K562 (cell line): Measurements from ENCODE around the gene RUNX3. TPM values are rescaled to one million over a fixed set of nuclear protein-coding genes. Genes with fewer than 3 reads are reported as not detected.
A peak's percentile ranks its signal among the peaks of the same experiment; 100 is the strongest.

ENCODE experiments used
- CTCF ChIP-seq, 3 experiments: IDR thresholded peaks in 2 of 3; conservative IDR thresholded peaks in 1 of 3; 2 replicates each; pipeline ENCODE4 v1.5.1; 2011 to 2012; ENCODE audit warnings: low read length in 3 of 3, mild to moderate bottlenecking in 3 of 3, control low read depth in 2 of 3, improper control_type of control experiment in 1 of 3, inconsistent platforms in 1 of 3, low read depth in 1 of 3, mixed read lengths in 1 of 3, moderate library complexity in 1 of 3; ENCODE audit not compliant: insufficient read depth in 2 of 3
- MAFF ChIP-seq: IDR thresholded peaks from 2 replicates; pipeline ENCODE4 v1.6.1; 2012; ENCODE audit warnings: low read length, improper control_type of control experiment
- MCM2 ChIP-seq: fragments of 450-650 bp; IDR thresholded peaks from 2 replicates; pipeline ENCODE4 v1.6.1; 2017; ENCODE audit warnings: low read depth, mild to moderate bottlenecking
- MEIS2 ChIP-seq: fragments of 450-650 bp; IDR thresholded peaks from 2 replicates; pipeline ENCODE4 v1.6.1; 2014; ENCODE audit warnings: mild to moderate bottlenecking; ENCODE audit not compliant: partially characterized antibody
- NCOA2 ChIP-seq, 2 experiments: fragments of 450-650 bp; IDR thresholded peaks; 2 replicates each; pipeline ENCODE4 v1.6.1; 2018; ENCODE audit warnings: mild to moderate bottlenecking in 2 of 2, moderate library complexity in 1 of 2; ENCODE audit not compliant: partially characterized antibody in 2 of 2
- NRF1 ChIP-seq, 2 experiments: fragments of 450-650 bp; IDR thresholded peaks in 1 of 2; conservative IDR thresholded peaks in 1 of 2; 2 replicates each; pipeline ENCODE4 v1.6.1; 2014; ENCODE audit warnings: mild to moderate bottlenecking in 2 of 2
- PHF21A ChIP-seq: fragments of 450-650 bp; IDR thresholded peaks from 2 replicates; pipeline ENCODE4 v1.6.1; 2017; ENCODE audit warnings: low read depth, borderline replicate concordance
- SMAD2 ChIP-seq: fragments of 150-350 bp; IDR thresholded peaks from 2 replicates; pipeline ENCODE4 v1.6.1; 2014; ENCODE audit warnings: low read depth, mild to moderate bottlenecking, low read length
- SMARCA4 ChIP-seq: fragments of 450-650 bp; IDR thresholded peaks from 2 replicates; pipeline ENCODE4 v1.6.1; 2016
- TCF3 ChIP-seq: sonication (generic); formaldehyde crosslinking; IDR thresholded peaks from 2 replicates; pipeline ENCODE4 v1.4.0; 2020; ENCODE audit warnings: mild to moderate bottlenecking, missing genetic modification reagents
- ZBTB40 ChIP-seq, 2 experiments: fragments of 450-650 bp in 1 of 2; sonication (generic) in 1 of 2; formaldehyde crosslinking in 1 of 2; IDR thresholded peaks; 2 replicates each; pipeline versions ENCODE4 v1.7.1 to v1.9.0; 2016 to 2022; ENCODE audit warnings: inconsistent platforms in 1 of 2, mild to moderate bottlenecking in 1 of 2, missing genetic modification reagents in 1 of 2
- ZFP36 ChIP-seq: fragments of 150-350 bp; IDR thresholded peaks from 2 replicates; pipeline ENCODE4 v1.6.1; 2018; ENCODE audit warnings: low read length, low read depth; ENCODE audit not compliant: partially characterized antibody
- ZFPM2 ChIP-seq: fragments of 250-450 bp; sonication (Bioruptor Pico); IDR thresholded peaks from 2 replicates; pipeline ENCODE4 v1.5.1; 2022; ENCODE audit warnings: mild to moderate bottlenecking
- ZNF197 ChIP-seq: fragments of 200-800 bp; sonication (Bioruptor generic); IDR thresholded peaks from 2 replicates; pipeline ENCODE4 v1.6.1; 2016; ENCODE audit warnings: low read depth, missing genetic modification characterization, missing compliant biosample characterization
- ZNF253 ChIP-seq: fragments of 250-450 bp; sonication (Bioruptor Pico); conservative IDR thresholded peaks from 2 replicates; pipeline ENCODE4 v1.6.1; 2021; ENCODE audit warnings: mild to moderate bottlenecking
- polyA plus RNA-seq, 8 experiments: library from polyadenylated mRNA; depleted of rRNA in 4 of 8; stranded (reverse) in 5 of 8; unstranded in 3 of 8; fragments of >200 nt; fragmentation: Nextera tagmentation in 2 of 8; fragmentation: Illumina TruSeq in 1 of 8; extraction: Ambion mirVana in 2 of 8; extraction: Trizol in 1 of 8; gene quantifications; 2 replicates each; pipeline versions ENCODE4 v1.2.1 to v1.2.3, GENCODE V29; 2011 to 2014; ENCODE audit warnings: inconsistent platforms in 1 of 8, missing spikeins in 1 of 8
- total RNA-seq, 7 experiments: library from RNA; depleted of rRNA in 6 of 7; stranded (reverse); fragments of >200 nt in 6 of 7; fragmentation: Illumina TruSeq in 2 of 7; extraction: Trizol in 2 of 7; gene quantifications; 2 replicates each; pipeline versions ENCODE4 v1.2.1 to v1.2.3, GENCODE V29; 2011 to 2021; ENCODE audit warnings: low replicate concordance in 1 of 7
- TF ChIP-seq, protein P1 (sequence below): fragments of 450-650 bp; IDR thresholded peaks from 2 replicates; pipeline ENCODE4 v1.7.0; 2016; ENCODE audit warnings: borderline replicate concordance

The RUNX3 gene
- total and polyA plus RNA-seq, 9 of the 15 experiments (the other 6 are each of a cell fraction or from before 2014, with no cell fraction given) = 0.01 to 0.64 (median 0.09) TPM

- TF ChIP-seq, protein P1, sequence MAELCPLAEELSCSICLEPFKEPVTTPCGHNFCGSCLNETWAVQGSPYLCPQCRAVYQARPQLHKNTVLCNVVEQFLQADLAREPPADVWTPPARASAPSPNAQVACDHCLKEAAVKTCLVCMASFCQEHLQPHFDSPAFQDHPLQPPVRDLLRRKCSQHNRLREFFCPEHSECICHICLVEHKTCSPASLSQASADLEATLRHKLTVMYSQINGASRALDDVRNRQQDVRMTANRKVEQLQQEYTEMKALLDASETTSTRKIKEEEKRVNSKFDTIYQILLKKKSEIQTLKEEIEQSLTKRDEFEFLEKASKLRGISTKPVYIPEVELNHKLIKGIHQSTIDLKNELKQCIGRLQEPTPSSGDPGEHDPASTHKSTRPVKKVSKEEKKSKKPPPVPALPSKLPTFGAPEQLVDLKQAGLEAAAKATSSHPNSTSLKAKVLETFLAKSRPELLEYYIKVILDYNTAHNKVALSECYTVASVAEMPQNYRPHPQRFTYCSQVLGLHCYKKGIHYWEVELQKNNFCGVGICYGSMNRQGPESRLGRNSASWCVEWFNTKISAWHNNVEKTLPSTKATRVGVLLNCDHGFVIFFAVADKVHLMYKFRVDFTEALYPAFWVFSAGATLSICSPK = no peak
- no peak for TF ChIP-seq ZFPM2 (CRISPR knock-in tag)
- TF ChIP-seq ZNF253 (CRISPR knock-in tag) = no peak
- no peak for TF ChIP-seq MAFF
- peak; percentile 74 to 84 (median 81) for TF ChIP-seq CTCF (IDR thresholded peaks at IDR 0.05 in 2 of 3, conservative IDR thresholded peaks at IDR 0.05 in 1 of 3; ENCODE audit: insufficient read depth in 2 of 3, low read depth in 1 of 3, low read length in 3 of 3)
- no peak for TF ChIP-seq TCF3 (CRISPR knock-in tag)
- TF ChIP-seq PHF21A = no peak
- TF ChIP-seq MEIS2 = no peak
- no peak for TF ChIP-seq MCM2
- no peak; a peak in 1 of 4 replicates for TF ChIP-seq NRF1 (conservative IDR thresholded peaks at IDR 0.05 in 1 of 2, IDR thresholded peaks at IDR 0.05 in 1 of 2)
- TF ChIP-seq ZBTB40 (IDR thresholded peaks at IDR 0.05) = no peak
- TF ChIP-seq ZBTB40 (CRISPR knock-in tag; IDR thresholded peaks at IDR 0.05) = no peak
- peak; percentile 15 for TF ChIP-seq ZFP36
- no peak for TF ChIP-seq NCOA2 (IDR thresholded peaks at IDR 0.05; ENCODE audit: partially characterized antibody in 2 of 2)
- no peak for TF ChIP-seq SMARCA4
- no peak for TF ChIP-seq ZNF197 (CRISPR knock-in tag)
- no peak for TF ChIP-seq SMAD2
Observed at GRCh38 chr1:24909388-24909898, 20.6 kb downstream of the RUNX3 start (continued).
